NCI-H345 (cell line): ENCODE results near the gene PPP1R14B.

Source experiments
- DNase-seq: peaks from one replicate; lab custom pipeline; 2025; lab: John Stamatoyannopoulos, UW

PPP1R14B gene, protein sequence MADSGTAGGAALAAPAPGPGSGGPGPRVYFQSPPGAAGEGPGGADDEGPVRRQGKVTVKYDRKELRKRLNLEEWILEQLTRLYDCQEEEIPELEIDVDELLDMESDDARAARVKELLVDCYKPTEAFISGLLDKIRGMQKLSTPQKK

DNA sequence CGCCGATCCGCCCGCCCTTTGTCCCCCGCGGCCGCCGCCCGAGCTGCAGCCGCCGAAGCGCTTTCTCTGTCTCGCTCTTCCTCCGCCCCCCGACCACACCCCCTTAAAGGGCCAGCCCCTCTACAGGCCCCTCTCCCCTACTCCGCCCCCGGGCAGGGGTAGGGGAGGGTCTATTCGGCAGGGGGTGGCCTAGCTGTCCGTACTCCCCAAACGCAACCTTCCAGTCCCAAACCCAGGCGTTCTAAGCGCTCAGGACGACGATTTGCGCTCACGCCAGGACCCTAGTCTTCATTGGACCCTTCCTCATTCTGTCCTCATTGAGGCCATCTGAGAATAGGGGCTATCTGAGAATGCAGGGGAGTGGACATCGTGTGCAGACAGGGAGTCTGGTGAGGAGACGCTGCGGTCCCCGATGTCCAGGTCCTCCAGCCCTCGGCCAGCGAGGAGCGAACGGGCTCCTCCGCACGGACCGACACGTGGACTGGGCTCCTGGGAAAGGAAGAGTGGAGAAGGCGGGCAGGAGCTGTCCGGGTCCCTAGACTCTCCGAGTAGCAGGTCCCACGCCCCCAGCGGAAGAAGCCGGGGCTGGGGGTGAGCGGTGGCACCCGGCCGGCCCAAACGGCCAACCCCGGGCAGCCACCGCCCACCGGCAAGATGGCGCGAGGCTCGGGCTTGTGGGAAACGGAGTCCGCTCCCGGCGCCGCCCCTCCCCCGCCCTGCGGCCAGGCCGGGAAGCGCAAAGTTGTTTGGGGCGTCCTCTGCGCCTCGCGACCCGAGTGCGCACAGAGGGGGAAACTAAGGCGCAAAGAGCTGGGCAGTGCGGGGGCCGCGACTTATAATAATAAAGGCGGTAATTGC lies at the start of gene PPP1R14B:
PPP1R14B (minus strand) TSS at position 73 of the 858 bp plus-strand sequence. CDS start 270 bp downstream, outside the sequence.
- peak; percentile 91 for DNase-seq

DNA sequence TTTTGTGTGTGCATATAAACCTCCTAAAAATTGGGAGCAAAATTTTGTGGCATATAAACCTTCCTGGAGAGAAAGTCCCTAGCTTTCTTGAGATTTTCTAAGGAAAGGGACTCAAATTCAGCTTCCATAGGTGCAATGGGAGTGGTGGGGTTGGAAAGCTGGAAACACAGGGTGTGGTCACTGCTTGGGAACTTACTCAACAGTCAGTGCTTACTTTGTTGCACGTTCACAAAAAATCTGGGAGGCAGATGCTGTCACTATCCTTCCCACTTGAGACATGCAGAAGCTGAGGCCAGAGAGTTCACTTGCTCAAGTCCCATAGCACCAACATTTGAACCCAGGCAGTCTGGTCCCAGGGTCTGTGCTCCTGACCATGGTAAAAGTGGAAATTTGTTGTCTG lies 49.5 kb upstream of the PPP1R14B start:
- no peak for DNase-seq

DNA sequence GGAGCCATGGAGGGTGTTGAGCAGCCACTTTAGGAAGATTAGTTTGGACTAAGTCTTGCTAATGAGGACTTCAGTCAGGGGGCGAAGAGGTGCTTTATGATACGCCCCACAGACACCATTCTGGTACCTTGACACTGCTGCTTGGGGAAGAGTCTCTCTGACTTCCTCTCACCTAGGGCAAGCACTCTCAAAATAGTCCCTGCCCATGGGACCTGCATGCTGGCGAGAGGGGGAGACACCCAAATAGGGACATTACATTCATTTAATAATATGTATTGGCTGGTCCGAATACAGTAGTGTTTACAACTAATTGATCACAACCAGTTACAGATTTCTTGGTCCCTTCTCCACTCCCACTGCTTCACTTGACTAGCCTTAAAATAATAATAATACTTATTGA lies 49.0 kb upstream of the PPP1R14B start:
- no peak for DNase-seq

DNA sequence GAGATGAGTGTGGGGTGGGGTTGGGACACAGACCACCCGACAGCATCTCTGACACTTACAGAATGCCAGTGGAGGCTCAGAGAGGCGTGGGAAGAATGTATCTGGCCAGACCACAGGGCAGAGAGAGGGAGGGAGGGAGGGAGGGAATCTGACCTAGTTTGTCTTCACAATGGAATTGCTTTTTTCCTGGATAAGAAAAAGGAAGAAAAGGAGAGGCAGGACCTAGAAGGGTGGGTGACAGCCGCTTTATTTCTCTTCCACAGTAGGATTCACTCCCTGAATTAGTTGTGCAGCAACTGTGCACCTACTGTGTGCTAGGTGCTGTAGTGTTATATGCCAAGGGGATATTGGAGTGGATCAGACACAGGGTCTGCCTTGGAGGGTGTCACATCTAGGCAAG lies 48.0 kb upstream of the PPP1R14B start:
- DNase-seq = no peak

DNA sequence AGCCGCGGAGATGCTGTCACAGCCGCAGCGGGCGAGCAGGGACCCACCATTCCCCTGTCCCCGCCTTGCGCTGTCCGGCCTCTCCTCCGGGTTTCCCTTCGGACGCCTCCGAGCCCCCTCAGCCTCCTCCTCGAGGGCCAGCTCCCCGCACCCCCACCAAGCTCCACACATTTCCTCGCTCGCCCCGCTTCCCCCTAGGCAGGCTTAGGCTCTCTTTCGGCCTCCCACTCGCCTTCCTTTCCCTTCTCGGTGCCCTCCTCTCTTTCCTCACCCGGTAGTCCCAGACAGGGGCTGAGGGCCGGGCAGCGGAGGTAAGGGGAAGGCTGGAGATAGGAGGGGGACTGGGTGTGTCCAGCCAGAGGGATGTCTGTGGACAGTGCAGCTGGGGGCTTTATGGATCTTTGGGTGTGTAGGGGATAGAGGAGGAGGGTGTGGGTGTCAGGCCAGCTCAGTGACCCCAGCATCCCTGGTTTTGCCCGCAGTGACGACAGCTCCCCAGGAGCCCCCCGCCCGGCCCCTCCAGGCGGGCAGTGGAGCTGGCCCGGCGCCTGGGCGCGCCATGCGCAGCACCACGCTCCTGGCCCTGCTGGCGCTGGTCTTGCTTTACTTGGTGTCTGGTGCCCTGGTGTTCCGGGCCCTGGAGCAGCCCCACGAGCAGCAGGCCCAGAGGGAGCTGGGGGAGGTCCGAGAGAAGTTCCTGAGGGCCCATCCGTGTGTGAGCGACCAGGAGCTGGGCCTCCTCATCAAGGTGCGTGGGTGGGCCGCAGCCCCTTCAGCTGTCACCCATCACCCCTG lies 45.9 kb upstream of the PPP1R14B start:
- no peak for DNase-seq

DNA sequence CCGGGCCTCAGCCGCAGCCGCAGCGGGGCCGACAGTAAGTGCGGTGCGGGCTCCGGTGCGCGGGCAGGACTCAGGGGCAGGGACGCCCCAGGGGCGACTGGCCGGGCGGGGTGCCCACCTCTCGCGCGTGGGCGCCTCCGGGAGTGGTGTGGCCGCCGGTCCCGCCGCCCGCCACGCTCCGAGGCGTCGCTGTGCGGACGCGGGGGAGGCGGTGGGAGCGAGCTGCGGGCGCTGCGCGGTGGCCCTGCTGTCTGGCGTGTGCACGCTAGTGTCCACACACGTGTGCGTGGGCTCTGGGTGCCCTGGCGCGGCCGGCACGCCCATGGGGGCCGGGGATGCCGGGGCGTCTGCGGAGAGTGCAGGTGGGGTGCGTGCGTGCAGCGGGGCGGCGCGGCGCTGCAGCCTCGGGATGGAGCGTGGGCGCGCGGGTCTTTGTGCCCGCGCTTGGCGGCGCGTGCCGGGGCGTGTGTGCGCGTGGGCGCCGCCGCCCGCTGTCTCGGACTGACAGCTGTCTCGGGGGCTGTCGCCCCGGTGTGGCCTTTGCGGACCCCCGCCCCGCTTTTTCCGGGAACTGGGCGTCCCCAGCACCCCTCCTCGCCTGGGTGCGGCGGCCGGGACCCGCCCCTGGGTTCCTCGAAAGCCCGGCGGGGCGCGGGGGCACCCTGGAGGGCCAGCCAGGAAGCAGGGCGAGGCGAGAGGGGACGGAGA lies 45.2 kb upstream of the PPP1R14B start:
- DNase-seq = no peak

DNA sequence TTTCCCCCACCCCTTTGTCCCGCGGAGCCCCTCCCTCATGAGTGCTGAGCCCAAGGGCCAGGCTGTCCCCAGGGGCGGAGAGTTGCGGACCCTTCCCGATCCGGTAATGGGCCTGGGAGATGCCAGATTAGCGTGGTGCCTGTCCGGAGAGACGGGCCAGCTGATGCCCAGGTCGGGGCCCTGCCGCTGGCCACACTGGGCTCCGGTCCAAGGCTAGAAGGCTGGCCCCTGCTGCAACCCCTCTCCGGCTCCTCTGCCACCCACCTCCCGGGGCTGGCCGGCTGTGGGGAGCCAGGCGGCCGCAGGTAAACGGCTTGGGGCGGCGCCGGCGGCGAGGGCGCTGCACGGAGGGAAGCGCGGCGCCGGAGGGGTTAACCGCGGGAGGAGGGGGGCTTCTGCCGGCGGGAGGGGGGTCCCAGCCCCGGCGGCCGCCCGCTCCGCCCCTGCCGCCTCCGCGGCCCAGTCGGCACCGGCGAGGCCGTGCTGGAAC lies 44.6 kb upstream of the PPP1R14B start, which contains the start of gene KCNK4:
KCNK4 (plus strand) TSS at position 41 of the 490 bp plus-strand sequence. CDS start 1,717 bp downstream, outside the sequence.
- DNase-seq = no peak

DNA sequence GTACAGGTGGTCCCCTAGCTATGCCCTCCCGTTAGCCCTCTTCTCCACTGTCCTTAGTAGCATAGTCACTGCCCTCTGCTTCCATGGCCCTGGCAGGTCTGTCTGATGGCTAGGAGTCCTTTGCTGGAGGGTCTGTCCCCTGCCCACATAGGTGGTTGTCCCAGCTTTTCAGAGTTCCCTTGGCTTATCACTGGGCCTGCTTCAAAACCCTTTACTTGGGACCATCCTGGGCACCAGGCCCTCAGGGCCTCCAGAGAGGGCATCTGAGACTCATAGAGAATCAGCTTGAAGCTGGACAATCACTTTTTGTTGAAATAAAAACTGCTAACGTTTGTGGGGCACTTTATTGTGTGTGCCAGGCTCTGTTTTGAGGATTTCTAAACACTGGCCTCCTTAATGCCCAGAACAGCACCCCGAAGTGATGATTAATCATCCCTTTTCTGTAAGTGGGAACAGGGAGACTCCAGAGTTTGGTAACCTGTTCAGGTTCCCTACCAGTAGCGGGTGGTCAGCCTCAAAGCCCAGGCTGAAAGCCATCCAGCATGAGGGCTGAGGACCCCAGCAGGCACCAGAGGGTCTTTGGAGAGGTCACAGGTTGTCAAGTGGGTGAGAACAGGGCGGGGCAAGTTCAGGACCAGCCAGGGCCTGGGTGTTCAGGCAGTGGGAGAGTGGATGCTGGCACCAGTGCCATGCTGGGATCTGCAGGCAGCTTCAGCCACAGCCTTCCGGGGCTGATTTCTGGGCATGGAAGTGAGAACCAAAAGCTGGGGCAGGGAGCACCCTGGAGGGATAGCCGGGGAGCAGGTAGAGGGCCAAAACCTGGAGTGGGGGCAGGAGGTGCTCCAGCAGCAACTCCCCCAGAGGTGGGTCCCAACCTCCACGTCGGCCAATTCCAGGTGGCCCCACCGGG lies 43.9 kb upstream of the PPP1R14B start:
- DNase-seq = no peak

DNA sequence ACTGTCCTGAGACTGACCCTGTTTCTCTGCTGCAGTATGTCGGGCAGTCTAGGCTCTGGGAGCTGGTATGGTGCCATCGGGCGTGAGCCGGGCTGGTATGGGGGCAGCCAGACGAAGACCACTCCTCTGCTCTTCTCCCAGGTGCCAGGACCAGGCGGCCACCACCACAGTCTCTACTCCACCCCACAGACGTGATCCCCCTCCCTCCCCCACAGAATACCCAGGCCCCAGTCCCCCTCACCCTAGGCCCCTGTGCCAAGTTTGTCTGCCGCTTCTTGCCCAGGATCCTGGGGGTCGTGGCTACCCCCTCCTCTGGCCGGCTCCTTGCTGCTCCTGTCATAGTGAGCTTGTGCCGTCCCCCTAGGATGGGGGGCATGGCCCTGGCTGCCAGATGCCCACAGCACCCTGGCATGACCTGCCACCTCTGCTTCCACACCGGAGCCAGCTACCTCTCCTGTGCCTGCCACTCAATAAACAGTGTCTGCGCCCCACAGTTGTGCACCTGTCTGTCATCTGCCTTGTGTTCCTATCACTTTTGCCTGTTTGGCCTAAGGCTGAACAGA lies 42.3 kb upstream of the PPP1R14B start:
- DNase-seq = no peak

DNA sequence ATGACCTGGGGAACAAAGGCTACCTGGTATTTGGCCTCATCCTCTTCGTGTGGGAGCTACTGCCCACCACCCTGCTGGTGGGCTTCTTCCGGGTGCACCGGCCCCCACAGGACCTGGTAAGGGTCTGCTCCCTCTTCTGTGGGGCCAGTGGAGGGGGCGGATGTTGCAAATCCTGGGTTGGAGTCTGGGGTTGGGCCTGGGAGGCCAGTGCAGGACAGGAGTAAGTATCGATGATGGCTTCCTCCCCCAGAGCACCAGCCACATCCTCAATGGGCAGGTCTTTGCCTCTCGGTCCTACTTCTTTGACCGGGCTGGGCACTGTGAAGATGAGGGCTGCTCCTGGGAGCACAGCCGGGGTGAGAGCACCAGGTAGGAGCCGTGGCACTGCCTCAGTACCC lies 41.6 kb upstream of the PPP1R14B start:
- no peak for DNase-seq

DNA sequence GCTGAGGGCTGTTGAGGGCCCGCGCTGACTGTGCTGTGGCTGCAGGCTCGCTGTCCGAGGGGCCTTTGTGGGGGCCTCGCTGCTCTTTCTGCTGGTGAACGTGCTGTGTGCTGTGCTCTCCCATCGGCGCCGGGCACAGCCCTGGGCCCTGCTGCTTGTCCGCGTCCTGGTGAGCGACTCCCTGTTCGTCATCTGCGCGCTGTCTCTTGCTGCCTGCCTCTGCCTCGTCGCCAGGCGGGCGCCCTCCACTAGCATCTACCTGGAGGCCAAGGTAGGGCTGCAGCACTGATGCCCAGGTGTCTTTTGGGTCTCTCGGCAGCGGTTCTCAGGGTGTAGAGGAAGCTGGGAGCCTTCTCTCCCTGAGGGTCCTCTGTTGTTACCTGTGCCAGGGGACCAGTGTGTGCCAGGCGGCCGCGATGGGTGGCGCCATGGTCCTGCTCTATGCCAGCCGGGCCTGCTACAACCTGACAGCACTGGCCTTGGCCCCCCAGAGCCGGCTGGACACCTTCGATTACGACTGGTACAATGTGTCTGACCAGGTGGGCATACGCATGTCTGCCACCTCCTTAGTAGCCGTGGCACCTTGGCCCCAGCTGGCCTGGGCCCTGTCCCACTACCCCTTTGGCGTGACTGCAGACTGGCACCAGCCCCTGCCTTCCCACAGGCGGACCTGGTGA lies 41.1 kb upstream of the PPP1R14B start:
- no peak for DNase-seq

DNA sequence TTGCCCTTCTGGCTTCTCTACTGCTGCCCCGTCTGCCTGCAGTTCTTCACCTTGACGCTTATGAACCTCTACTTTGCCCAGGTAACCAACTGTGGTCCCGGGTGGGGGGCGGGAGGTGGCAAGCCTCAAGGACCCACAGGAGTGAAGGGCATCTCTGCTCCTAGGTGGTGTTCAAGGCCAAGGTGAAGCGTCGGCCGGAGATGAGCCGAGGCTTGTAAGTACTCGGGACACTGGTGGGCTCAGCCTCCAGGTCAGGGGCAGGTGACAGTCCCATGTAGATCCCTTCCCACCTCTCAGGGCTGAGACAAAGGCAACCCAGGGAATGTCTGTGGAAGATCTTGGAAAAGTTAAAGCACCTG lies 40.0 kb upstream of the PPP1R14B start:
- no peak for DNase-seq

DNA sequence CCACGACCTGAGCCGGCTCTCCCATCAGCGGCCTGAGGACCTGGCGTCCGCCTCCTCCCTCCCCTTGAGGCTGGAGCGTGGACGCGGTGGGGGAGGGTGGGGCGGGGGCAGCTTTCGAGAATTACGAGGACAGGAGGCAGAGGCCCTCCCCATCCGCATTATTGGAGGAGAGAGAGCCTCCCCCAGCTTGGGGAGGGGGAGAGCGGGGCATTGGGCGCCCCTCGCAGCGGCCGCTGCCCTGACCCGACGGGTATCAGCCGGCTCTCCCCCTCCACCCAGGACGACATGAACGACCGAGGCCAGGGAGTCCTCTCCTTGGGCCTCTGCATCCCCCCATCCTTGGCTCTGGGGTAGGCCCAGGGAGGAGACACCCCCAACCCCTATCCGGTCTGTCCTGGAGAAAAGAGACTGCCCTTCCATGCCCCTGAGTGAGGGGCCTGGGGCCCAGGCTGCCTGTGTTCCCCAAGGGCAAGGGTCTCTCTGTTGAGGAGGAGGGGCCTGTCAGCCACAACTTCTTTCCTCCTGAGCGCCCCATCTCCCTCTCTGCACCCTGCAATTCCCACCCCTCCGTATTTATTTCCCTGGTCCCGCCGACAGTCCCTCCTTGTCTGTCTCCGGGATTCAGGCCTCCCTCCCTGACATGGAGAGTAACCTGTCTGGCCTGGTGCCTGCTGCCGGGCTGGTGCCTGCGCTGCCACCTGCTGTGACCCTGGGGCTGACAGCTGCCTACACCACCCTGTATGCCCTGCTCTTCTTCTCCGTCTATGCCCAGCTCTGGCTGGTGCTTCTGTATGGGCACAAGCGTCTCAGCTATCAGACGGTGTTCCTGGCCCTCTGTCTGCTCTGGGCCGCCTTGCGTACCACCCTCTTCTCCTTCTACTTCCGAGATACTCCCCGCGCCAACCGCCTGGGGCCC lies 39.4 kb upstream of the PPP1R14B start:
- peak; percentile 76 for DNase-seq

DNA sequence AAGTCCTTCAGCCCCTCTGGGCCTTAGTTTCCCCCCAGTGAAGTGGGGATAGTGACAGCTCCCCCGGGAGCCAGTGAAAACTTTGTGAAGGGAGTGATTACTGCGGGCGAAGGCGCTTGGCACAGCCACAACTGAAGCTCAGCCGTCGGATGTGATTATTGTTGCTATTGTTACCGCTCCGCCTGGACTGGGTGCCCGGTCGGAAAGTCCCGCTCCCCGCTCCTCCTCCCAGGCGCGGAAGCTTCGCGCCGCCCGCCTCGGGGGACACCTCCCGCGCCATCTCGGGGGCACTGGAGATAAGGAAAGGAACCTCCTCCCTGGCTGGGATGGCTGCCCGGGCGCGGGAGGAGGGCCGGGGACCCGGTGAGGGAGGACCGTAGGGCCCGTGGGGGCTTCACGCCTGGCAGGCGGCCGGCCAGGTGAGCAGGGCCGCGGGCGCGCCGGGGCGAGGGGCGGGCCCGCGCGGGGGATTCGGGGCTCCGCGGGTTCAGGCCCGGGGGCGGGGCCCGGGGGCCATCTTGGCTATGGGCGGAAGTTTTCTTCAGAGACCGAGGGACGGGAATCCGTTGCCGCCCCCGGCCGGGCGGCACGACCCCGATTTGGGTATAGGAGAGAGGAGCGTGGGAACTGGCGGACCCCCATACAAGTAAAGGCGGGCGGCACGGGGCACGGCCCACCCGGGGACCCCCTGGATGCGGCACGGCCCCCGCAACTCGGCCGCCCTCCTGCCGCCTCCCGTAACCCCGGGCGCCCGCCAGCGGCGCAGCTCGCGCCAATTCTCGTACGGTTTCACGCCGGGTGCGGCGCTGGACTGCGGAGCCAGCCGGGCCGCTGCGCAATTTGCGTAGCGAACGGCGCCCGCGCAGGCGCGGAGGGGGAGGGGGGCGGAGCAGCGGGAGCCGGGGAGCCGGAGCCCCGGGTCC lies 38.5 kb upstream of the PPP1R14B start, which contains the start of gene GPR137:
GPR137 (plus strand) TSS at position 887 of the 923 bp plus-strand sequence. CDS start 677 bp downstream, outside the sequence.
- peak; percentile 88 for DNase-seq

DNA sequence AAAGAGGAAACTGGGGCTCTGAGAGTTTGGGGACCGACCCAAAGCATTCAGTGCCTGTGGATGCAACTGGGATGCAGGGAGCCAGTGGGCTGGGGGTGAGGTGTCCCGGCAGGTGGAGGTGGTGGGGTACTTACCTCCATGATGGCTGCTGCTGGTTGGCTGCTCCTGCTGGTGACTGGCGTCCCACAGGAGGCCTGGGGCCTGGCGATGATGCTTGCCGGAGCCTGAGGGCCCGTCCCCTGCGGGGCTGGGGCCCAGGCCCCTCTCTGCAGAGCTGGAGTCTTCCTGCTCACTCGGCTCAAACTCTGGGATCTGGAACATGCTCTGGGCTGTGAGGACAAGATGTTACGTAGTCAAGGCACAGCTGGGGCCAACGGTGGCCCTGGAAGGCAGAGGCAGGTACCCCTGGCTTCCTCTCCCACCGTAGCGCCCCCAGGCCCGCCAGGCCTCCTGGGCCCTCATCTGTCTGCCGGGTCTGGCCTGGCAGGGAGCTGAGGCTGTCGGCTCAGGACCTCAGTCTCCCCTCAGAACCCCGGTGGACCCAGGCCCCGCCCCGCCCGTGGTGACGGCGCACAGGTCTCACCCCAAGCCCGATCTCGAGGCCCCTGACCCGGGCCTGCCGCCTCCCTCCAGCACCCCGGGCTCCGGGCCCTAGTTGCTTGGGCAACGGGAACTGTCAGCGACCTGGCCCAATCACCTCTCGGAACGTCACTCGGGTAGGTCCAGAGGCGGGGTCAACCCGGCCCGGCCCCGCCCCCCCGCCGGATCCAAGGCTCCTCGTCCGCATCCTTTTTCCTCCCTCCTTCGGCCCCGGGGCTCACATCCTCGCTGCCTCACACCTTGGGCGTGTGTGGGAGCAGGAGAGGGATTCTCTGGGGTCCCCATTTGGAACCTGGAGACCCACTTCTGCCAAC lies 37.6 kb upstream of the PPP1R14B start, which contains the start of gene BAD:
BAD (minus strand) TSS at position 618 of the 914 bp plus-strand sequence; CDS start at position 321, 297 bp downstream.
- peak; percentile 96 for DNase-seq

DNA sequence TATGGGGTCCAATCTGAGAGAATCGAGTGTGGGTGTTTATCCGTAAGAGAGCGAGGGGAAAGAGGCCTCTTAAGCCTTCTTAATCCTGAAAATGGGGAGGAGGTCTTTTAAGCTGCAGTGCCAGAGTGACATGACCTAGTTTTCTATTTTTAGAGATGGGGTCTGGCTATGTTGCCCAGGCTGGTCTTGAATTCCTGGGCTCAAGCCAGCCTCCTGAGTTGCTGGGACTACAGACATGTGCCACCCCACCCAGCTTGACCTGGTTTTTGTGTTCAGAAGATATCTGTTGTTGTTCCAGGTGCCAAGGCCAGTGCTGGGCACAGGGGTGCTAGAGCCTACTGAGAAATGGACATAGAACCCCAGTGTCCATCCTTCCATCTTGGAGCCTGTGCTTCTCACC lies 36.3 kb upstream of the PPP1R14B start:
- no peak for DNase-seq
